ENCODE measurements around the gene LRRC4C.

LRRC4C gene

GRCh38 chr11:40421208-40421981, 1038.1 kb downstream of the LRRC4C start:
- no peak for DNase-seq

- no peak for DNase-seq
These were observed 1041.8 kb downstream of the LRRC4C start for GRCh38 chr11:40417627-40418026.

- DNase-seq: no peak
These were observed 1052.1 kb downstream of the LRRC4C start for GRCh38 chr11:40407355-40407754.

GRCh38 chr11:40405614-40406013, 1053.8 kb downstream of the LRRC4C start:
- DNase-seq: no peak

GRCh38 chr11:40403321-40403720, 1056.1 kb downstream of the LRRC4C start:
- no peak for DNase-seq

GRCh38 chr11:40401132-40401853, 1058.2 kb downstream of the LRRC4C start:
- DNase-seq: no peak

- no peak for DNase-seq
These were observed 1062.3 kb downstream of the LRRC4C start for GRCh38 chr11:40397141-40397540.

GRCh38 chr11:40393511-40393910, 1065.9 kb downstream of the LRRC4C start:
- no peak for DNase-seq

GRCh38 chr11:40391679-40392078, 1067.8 kb downstream of the LRRC4C start:
- DNase-seq: no peak

GRCh38 chr11:40388097-40388818, 1071.2 kb downstream of the LRRC4C start:
- no peak for DNase-seq

GRCh38 chr11:40387240-40387980, 1072.0 kb downstream of the LRRC4C start:
- DNase-seq: no peak

- DNase-seq: no peak
These were observed 1074.5 kb downstream of the LRRC4C start for GRCh38 chr11:40384991-40385390.

GRCh38 chr11:40381481-40381880, 1078.0 kb downstream of the LRRC4C start:
- DNase-seq: no peak

GRCh38 chr11:40380835-40381234, 1078.6 kb downstream of the LRRC4C start:
- no peak for DNase-seq

GRCh38 chr11:40376331-40376730, 1083.1 kb downstream of the LRRC4C start:
- DNase-seq: no peak

- no peak for DNase-seq
These were observed 1088.4 kb downstream of the LRRC4C start for GRCh38 chr11:40370821-40371616.

GRCh38 chr11:40360206-40360798, 1099.2 kb downstream of the LRRC4C start:
- no peak for DNase-seq

- DNase-seq: no peak
These were observed 1105.3 kb downstream of the LRRC4C start for GRCh38 chr11:40354121-40354520.

- DNase-seq: no peak
These were observed 1118.5 kb downstream of the LRRC4C start for GRCh38 chr11:40340911-40341310.

- DNase-seq: no peak
These were observed 1120.7 kb downstream of the LRRC4C start for GRCh38 chr11:40338739-40339138.

- no peak for DNase-seq
These were observed 1121.4 kb downstream of the LRRC4C start for GRCh38 chr11:40338062-40338461.

GRCh38 chr11:40337118-40337517, 1122.3 kb downstream of the LRRC4C start:
- no peak for DNase-seq

Data from CD4-positive, alpha-beta T cell treated with Interleukin-15 for 1 hour (primary cell).